Uterine smooth muscle cell (primary cell): Measurements from ENCODE around the gene ANKRD18B. TPM values are rescaled to one million over a fixed set of nuclear protein-coding genes. Genes with fewer than 3 reads are reported as not detected.

Source experiments
- total RNA-seq: library from RNA; depleted of rRNA; stranded (reverse); fragments of >200 nt; gene quantifications from 2 replicates; pipeline ENCODE4 v1.2.3, GENCODE V29; 2014

The ANKRD18B gene
- total RNA-seq, result 2.3 and 6.7 TPM in 2 replicates

DNA sequence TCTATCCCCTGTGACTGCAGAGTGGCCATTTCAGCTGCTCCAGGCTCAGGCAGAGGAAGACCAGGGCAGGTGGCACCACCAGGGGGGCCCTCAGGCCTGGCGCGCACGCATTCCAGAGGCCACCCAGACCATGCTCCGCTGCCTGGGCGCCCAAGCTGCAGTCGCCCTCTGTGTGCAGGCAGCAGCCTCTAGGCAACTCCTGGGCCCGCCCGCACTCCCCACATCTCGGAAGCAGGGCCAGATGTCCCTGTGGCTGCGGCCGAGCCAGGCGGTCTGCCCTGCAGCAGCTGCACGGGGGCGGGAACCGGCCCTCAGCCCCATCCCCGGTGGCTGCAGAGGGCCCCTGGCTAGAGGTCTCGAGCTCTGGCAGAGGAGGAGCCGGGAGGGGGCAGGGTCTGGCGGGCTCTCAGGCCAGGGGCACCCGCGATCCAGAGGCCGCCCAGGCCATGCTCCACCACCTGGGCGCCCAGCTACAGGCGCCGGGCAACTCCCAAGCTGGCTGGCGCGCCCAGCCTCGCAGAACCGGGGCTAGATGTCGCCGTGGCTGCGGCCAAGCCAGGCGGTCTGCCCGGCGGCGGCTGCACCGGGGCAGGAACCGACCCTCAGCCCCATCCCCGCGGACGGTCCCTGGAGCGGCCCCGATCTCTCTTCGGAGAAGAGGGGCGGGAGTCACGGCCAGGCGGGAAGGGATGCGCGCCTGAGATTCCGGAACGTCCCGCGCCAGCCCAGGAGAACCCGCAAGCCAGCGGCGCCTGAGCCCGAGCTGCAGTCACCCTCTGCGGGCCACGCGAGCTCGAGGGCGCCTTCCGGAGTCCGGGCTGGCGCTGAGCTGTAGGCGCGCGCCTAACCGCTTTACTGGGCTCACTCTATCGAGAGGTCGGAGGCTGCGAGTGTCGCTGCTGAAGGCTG lies at the start of gene ANKRD18B:
TSS of gene ANKRD18B (plus strand) at position 855 of the 909 bp plus-strand sequence. CDS start 239 bp downstream, outside the sequence.

Other genes starting within 250 kb of the ANKRD18B start
- gene NFX1, start 233.7 kb upstream of the ANKRD18B start, total RNA-seq, result 23.9 and 25.2 TPM in 2 replicates
- under 0.01 TPM in 1 of 2 replicates, not detected in the other for gene AQP7, start 121.7 kb upstream of the ANKRD18B start, total RNA-seq
- gene AQP3, start 76.7 kb upstream of the ANKRD18B start, total RNA-seq, result 0.89 and 1.00 TPM in 2 replicates
- gene NOL6, start 50.3 kb upstream of the ANKRD18B start, total RNA-seq, result 25.2 and 29.1 TPM in 2 replicates